HG03066 (cell line): Measurements from ENCODE around the gene GABRR2.

ENCODE experiments used
- ATAC-seq: cut with Tn5 transposase; IDR thresholded peaks from one replicate; pipeline ENCODE4 v1.9.1; 2021; ENCODE audit warnings: low read depth; ENCODE audit not compliant: unreplicated experiment

Gene GABRR2

GRCh38 chr6:89315249-89315885, at the start of gene GABRR2:
TSS of gene GABRR2 (minus strand) at chr6:89315299. CDS start at chr6:89315165, 134 bp downstream.
- no peak for ATAC-seq

- no peak for ATAC-seq
These were observed 49.5 kb upstream of the GABRR2 start for GRCh38 chr6:89364586-89364985.

GRCh38 chr6:89361171-89361570, 46.1 kb upstream of the GABRR2 start:
- no peak for ATAC-seq

- peak; percentile 50 for ATAC-seq
These were observed 45.4 kb upstream of the GABRR2 start for GRCh38 chr6:89360415-89360999.

GRCh38 chr6:89359561-89359960, 44.5 kb upstream of the GABRR2 start:
- no peak for ATAC-seq

GRCh38 chr6:89357390-89357789, 42.3 kb upstream of the GABRR2 start:
- ATAC-seq, result peak; percentile 52

- no peak for ATAC-seq
These were observed 41.6 kb upstream of the GABRR2 start for GRCh38 chr6:89356642-89357170.

GRCh38 chr6:89355511-89356194, 40.6 kb upstream of the GABRR2 start:
- ATAC-seq, result no peak

- ATAC-seq, result no peak
These were observed 38.7 kb upstream of the GABRR2 start for GRCh38 chr6:89353702-89354392.

GRCh38 chr6:89353118-89353556, 38.0 kb upstream of the GABRR2 start:
- ATAC-seq, result no peak

- ATAC-seq, result peak; percentile 29
These were observed 37.4 kb upstream of the GABRR2 start, which contains the start of gene UBE2J1 for GRCh38 chr6:89352278-89353117. TSS of gene UBE2J1 (minus strand) at chr6:89352722. CDS start at chr6:89352569, 153 bp downstream.

- no peak for ATAC-seq
These were observed 36.7 kb upstream of the GABRR2 start for GRCh38 chr6:89351671-89352277.

GRCh38 chr6:89350281-89350966, 35.3 kb upstream of the GABRR2 start:
- peak; percentile 44 for ATAC-seq

- no peak for ATAC-seq
These were observed 33.3 kb upstream of the GABRR2 start for GRCh38 chr6:89348372-89348771.

GRCh38 chr6:89347825-89348224, 32.7 kb upstream of the GABRR2 start:
- ATAC-seq, result no peak

GRCh38 chr6:89346433-89346832, 31.3 kb upstream of the GABRR2 start:
- ATAC-seq, result no peak

- ATAC-seq, result no peak
These were observed 24.5 kb upstream of the GABRR2 start for GRCh38 chr6:89339565-89339964.

- no peak for ATAC-seq
These were observed 20.1 kb upstream of the GABRR2 start for GRCh38 chr6:89335164-89335563.

GRCh38 chr6:89330910-89331309, 15.8 kb upstream of the GABRR2 start:
- ATAC-seq, result no peak
